NCI-H345 treated with DMSO at 0.1 percent for 48 hours (cell line): ENCODE results near the gene PRKCI.
"Not testable (repeated sequence)": the region's sequence is repeated elsewhere in the genome, so short reads cannot be mapped to it uniquely, and the experiment has no call there.

ENCODE experiments used
- DNase-seq: peaks from one replicate; lab custom pipeline; 2025; ENCODE audit not compliant: unreplicated experiment; lab: John Stamatoyannopoulos, UW

PRKCI gene

GRCh38 chr3:170278627-170279026 lies 56.4 kb downstream of the PRKCI start:
- DNase-seq = no peak

DNA sequence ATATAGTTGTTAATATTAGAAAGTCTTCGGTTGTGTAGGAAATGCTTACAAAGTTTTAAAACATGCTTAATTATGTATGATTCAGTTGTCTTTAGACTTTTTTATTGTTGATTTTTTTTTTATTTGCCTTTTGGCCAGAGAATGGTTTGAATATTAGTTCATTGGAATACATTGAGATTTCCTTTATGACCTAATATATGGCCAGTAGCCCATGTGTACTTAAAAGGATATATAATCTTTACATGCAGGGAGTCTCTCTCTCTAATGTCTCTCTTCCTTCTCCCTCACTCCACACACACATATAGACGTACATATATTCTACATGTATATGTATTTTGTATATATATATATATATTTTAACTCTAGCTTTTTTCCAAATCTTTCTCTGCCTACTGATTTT lies 68.0 kb downstream of the PRKCI start:
- no peak for DNase-seq

- DNase-seq = no peak
Measured at GRCh38 chr3:170295586-170295985, 73.4 kb downstream of the PRKCI start.

DNA sequence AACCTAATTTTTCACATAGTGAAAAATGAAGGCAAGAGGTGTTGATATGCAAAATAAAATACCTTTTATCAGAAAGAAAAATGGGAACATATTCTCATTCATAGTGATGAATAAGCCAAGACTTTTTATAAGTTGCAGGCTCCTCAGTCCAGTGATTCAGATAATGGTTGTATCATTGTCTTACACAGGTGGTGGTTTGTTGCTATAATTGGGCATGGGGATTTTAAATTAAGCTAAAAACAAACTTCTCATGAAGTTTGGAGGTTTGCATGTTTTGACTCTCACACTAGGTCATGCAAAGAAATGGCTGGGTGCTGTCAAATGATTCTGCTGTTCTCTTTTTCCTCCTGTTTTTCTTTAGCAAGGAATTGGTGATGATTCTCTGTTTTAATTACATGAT lies 74.5 kb downstream of the PRKCI start:
- DNase-seq = no peak

- no peak for DNase-seq
Measured at GRCh38 chr3:170301405-170301804, 79.2 kb downstream of the PRKCI start.

DNA sequence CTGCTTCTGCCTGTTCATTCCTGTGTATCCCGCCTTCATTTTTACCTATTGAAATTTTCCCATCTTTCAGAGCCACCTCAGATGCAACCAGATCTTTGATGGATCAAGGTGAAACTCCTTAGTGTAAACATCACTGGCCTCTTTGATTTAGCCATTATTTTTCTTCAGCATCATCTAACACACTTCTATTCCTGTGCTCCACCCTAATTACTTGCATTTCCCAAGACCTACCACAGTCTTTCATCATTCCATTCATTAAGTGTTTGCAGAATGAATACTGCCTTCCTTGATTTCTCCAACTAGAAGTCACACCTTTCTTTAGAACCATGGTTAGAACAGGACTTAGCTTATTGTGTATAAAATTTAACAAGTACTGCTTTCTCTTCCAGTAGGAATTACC lies 79.8 kb downstream of the PRKCI start:
- no peak for DNase-seq

DNA sequence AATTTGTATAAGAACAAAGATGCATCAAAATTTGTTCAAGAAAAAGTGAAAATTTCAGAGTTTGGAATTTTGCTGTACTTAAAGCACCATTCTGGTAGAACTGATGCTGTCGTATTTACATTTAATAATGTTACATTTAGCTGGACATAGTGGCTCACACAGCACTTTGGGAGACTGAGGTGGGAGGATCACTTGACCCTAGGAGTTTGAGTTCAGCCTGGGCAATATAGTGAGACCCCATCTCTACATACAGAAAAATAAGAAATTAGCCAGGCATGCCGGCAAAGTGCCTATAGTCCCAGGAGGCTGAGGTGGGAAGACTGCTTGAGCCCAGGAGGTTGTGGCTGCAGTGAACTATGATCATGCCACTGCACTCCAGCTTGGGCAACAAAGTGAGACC lies 83.8 kb downstream of the PRKCI start:
- no peak for DNase-seq

GRCh38 chr3:170307671-170308405 lies 85.6 kb downstream of the PRKCI start:
- DNase-seq = no peak

- no peak for DNase-seq
Measured at GRCh38 chr3:170309046-170309445, 86.8 kb downstream of the PRKCI start.

- DNase-seq = no peak
Measured at GRCh38 chr3:170317954-170318353, 95.7 kb downstream of the PRKCI start.

DNA sequence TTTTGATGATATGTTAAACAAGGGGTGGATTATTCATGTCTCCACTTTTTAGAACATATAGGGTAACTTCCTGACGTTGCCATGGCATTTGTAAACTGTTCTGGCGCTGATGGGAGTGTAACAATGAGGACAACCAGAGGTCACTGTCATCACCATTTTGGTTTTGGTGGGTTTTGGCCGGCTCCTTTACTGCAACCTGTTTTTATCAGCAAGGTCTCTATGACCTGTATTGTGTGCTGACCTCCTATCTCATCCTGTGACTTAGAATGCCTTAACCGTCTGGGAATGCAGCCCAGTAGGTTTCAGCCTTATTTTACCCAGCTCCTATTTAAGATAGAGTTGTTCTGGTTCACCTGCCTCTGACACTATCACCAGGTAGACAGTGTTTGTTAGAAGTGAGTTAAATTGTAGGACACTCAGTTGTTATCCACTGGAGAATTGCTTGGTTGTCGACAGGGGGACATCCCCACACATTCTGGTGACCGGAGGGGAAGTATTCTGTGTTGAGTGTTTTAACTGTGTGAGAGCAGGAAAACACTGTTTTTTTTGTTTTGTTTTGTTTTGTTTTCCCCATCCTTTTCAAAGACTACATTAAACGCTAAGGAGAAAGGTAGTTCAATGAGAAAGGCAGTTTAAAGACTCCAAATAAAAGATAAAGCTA lies 98.4 kb downstream of the PRKCI start:
- DNase-seq = no peak

DNA sequence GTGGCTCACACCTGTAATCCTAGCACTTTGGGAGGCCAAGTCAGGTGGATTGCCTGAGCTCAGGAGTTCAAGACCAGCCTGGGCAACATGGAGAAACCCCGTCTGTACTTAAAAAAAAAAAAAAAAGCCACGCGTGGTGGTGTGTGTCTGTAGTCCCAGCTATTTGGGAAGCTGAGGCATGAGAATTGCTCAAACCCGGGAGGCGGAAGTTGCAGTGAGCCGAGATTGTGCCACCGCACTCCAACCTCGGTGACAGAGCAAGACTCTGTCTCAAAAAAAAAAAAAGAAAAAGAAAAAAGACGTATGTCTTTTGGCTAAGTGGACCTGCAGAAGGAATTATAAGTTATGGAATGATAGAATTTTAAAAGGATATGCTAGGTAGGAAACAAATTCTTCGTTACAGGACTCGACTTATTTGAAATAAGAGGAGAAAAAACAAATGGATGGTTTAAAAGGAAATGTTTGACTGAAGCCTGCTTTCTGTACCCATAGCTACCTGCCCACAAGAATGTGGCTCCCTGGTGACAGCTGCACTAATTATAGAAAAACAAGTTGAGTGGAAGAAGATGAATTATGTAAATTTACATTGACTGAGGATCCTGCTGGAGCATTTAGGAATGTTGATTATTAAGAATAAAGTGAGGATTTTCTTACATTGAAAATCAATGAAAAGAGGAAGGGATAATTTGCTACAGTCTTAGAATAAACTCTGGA lies 99.3 kb downstream of the PRKCI start:
- DNase-seq = no peak

DNA sequence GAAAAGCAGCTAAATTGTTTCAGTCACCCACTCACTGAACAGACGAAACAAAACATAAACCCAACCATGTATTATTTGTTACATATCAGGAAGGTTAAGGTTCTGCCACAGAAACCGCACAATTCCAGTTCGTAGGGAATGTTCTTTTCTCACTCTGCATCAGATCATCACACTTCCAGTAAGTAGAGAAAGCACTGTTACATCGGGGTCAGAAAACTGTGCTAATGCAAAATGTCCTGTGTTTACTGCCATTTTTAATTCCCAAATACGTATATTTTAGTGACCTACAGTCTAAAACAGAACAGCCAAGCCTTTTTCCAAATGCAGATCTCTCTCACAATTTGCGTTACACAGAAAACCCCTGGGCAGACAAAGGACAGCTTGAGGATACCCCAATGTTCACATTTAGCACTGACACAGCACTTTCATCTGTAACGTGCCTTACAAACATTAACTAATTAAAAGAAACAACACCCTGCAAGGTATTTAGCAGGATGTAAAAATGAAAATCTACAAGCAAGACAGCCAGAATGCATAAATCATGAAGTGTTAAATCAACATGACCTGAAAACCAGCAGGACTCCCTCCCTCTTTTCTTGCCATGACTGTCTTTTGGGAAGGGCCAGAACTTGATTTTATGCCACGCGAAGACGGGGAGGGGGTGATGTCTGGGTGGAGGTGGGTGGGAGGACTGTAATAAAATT lies 100.5 kb downstream of the PRKCI start:
- DNase-seq = no peak

GRCh38 chr3:170323331-170323730 lies 101.1 kb downstream of the PRKCI start:
- no peak for DNase-seq

GRCh38 chr3:170324962-170325361 lies 102.7 kb downstream of the PRKCI start:
- DNase-seq = no peak

DNA sequence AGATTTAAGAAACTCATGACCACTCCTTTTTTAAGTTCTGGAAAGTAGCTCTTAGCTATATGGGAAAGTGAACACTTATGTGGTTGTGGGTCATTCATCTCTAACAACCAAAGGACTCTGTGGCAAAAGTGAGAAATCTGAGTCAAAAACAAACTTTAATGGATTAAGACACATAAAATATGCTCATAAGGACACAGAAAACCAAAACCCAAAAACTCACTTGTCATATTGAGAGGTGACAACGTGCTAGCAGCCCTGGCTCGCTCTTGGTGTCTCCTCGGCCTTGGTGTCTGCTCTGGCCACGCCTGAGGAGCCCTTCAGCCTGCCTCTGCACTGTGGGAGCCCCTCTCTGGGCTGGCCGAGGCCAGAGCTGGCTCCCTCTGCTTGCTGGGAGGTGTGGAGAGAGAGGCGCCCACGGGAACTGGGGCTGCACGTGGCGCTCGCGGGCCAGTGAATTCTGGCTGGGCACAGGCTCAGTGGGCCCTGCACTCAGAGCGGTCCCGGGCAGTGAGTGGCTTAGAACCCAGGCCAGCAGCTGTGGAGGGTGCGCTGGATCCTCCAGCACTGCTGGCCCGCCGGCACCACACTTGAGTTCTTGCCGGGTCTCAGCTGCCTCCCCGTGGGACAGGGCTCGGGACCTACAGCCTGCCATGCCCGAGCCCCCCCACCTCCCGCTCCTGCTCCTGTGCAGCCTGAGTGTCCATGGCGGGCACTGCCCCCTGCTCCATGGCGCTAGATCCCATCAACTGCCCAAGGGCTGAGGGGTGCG lies 105.0 kb downstream of the PRKCI start:
- no peak for DNase-seq

- DNase-seq = not testable (repeated sequence)
Measured at GRCh38 chr3:170327868-170328548, 105.8 kb downstream of the PRKCI start.

GRCh38 chr3:170330366-170330765 lies 108.1 kb downstream of the PRKCI start:
- no peak for DNase-seq

DNA sequence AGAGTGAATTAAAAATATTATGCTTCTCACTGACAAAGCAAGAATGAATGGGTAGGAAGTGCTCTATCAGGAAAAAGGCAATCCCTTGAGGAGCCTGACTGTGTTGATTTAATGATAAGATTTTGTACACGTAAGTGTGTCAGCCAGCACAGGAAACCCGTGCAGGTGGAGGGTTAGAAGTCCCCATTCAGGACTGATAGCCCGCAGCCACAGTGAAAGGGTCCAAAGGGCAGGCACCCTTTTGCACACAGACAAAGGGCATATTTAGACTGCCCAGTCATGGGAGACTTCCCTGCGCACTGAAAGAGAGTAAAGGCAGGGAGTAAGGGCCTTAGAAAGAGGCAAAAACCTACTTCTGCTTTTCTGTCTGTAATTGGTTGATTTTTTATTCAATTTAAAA lies 108.9 kb downstream of the PRKCI start:
- DNase-seq = no peak

DNA sequence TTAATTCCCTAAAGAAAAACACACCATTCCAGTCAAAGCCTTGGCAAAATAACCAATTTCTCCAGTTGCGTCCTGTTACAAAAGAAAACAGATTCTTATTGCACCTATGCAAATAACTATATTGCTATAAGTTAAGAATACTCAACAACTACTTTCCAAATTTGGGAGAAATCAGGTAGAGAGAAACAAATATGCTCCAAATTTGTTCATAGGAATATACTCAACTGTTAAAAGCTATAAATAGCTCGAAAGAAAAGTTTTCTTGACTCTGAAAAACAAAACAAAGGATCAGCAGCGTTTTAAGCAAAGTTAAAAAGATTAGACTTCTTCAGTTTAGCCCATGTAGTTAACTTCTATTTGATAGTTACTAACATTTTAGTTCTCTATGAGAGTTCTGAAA lies 115.2 kb downstream of the PRKCI start:
- no peak for DNase-seq
